ENCODE measurements around the gene ADAM19. TPM values are rescaled to one million over a fixed set of nuclear protein-coding genes. Genes with fewer than 3 reads are reported as not detected.
"Not testable (repeated sequence)": the region's sequence is repeated elsewhere in the genome, so short reads cannot be mapped to it uniquely, and the experiment has no call there.

ADAM19 gene
- total RNA-seq, 1 donor from 2014 or later, result 8.9 TPM

- no peak for DNase-seq (ENCODE audit: low read depth in 2 of 2)
These were observed 141.5 kb downstream of the ADAM19 start for GRCh38 chr5:157434096-157434495.

- DNase-seq (ENCODE audit: low read depth in 2 of 2), result peak; percentile 68 to 71
These were observed 143.9 kb downstream of the ADAM19 start for GRCh38 chr5:157431544-157432200.

GRCh38 chr5:157429920-157430319 is 145.7 kb downstream of the ADAM19 start:
- not testable (repeated sequence) for DNase-seq (ENCODE audit: low read depth in 2 of 2)

Other genes starting within 250 kb of the ADAM19 start
- gene NIPAL4, start 115.6 kb downstream of the ADAM19 start, total RNA-seq, result not detected in 2 replicates
- not detected in 2 replicates for gene SOX30, start 76.7 kb upstream of the ADAM19 start, total RNA-seq
- not detected in 2 replicates for gene C5orf52, start 95.8 kb upstream of the ADAM19 start, total RNA-seq
- gene THG1L, start 155.6 kb upstream of the ADAM19 start, total RNA-seq, result 5.4 and 10.2 TPM in 2 replicates
- gene LSM11, start 167.9 kb upstream of the ADAM19 start, total RNA-seq, result 5.0 and 5.4 TPM in 2 replicates

All from lung microvascular endothelial cell (primary cell).